HG03439 (cell line): ENCODE data around the gene NPTX2.

Source experiments
- ATAC-seq: cut with Tn5 transposase; IDR thresholded peaks from one replicate; pipeline ENCODE4 v1.9.1; 2021; ENCODE audit warnings: mild to moderate bottlenecking, moderate library complexity; ENCODE audit not compliant: unreplicated experiment

NPTX2 gene

DNA sequence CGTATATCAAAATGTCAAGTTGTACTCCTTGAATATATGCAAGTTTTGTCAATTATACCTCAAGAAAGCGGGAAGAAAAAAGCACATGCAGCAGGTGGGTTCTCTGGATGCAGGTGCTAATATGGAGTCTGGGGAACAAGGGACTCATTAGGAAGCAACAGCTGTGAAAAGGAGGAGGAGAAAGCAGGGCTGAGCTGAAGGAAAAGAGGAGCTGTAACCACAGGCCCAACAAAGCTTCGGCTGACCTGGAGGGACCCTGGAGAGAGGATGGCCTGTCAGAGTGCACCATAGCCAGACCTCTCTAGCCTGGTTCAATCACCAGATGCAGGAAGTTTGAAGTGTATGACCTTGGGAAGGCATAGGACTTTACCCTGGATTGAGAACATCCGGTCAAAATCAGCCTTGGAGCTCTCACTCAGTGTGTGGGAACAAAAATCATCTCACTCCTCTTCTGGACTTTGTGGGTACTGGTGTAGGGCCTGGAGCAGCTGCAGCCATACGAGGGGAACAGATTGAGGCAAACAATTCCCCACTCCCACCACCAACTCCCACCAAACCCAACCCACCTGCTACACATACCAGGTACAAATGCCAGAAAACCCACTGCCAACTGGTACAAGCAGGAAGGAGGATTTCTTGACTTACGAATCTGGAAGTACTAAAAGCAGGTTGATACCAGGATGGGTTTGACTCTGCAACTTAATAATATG lies 36.7 kb downstream of the NPTX2 start:
- ATAC-seq: no peak

DNA sequence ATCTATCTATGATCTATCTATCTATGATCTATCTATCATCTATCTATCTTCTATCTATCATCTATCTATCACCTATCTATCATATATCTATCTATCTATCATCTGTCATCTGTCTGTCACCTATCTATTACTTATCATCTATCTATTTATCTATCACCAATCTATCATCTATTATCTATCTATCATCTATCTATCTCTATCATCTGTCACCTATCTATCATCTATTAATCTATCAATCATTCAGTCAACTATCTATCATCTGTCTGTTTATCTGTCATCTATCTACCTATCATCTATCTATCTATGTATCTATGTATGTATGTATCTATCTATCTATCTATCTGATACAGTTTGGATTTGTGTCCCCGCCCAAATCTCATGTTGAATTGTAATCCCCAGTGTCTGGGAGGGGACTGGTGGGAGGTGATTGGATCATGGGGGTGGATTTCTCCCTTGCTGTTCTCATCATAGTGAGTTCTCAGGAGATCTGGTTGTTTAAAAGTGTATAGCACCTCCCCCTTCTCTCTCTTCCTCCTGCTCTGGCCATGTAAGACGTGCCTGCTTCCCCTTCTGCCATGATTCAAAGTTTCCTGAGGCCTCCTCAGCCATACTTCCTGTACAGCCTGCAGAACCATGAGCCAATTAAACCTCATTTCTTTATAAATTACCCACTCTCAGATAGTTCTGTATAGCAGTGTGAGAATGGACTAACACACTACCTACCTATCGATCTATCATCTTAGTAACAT lies 37.6 kb downstream of the NPTX2 start:
- ATAC-seq: no peak

DNA sequence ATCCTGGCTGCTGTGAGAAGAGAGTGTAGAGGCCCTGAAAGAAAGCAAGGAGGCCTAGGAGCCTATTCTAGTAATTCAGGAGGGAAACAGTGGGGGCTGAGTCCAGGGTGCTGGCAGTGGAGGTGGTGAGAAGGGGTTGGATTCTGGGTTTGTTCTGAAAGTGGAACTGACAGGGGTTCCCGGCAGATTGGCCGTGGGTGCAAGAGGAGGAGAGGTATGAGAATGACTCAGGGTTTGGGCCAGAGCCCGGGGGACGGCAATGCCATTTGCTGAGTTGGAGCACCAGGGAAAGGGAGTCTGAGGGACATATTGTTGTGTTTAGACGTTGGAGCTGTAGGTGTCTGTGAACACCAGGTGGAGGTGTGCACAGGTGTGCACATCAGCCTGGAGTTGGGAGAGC lies 38.5 kb downstream of the NPTX2 start:
- no peak for ATAC-seq

DNA sequence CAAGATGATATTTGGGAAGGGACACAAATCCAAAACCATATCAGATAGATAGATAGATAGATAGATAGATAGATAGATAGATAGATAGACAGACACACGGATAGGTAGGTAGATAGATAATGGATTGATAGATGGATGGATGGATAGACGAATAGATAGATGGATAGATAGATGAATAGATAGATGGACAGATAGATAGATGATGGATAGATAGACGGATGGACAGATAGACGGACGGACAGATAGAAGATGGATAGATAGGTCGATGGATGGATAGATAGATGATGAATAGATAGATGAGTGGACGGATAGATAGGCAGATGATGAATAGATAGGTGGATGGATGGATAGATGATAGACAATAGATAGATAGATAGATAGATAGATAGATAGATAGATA lies 39.8 kb downstream of the NPTX2 start:
- no peak for ATAC-seq

DNA sequence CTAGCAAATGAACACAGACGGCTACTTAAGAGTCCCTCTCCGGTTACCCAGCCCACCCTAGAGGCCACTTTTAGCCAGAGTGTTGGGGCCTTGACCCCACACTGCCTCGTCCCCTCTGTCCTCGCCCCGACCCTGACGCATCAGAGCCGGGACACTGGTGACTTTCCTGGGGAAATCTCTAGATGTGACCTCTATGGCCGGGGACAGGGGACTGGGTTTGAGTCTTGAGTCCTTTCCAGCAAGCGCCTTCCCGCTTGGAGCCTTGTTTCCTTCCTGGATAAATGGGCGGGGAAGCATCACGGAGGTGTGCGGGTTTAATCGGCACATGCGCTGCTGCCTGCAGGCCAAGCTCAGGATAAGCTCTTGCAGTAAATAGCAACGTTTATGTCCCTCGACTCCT lies 40.7 kb downstream of the NPTX2 start:
- no peak for ATAC-seq

DNA sequence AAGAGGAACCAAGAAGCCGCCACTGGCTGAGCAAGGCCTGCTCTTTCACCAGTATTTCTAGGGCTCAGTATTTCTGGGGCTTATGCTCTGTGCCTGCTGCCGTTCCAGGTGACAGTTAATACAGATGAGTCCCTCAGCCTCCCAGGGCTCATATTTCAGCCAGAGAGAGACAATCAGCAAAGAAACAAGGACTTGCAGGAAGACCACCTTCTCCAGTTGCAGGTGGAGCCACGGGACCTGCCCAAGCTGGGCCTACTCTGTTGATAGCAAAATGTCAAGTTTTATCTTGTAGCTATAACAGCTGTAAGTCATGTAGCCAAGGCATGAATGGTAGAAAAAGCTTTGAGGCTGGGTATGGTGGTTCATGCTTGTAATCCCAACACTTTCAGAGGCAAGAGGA lies 42.7 kb downstream of the NPTX2 start:
- ATAC-seq: no peak

DNA sequence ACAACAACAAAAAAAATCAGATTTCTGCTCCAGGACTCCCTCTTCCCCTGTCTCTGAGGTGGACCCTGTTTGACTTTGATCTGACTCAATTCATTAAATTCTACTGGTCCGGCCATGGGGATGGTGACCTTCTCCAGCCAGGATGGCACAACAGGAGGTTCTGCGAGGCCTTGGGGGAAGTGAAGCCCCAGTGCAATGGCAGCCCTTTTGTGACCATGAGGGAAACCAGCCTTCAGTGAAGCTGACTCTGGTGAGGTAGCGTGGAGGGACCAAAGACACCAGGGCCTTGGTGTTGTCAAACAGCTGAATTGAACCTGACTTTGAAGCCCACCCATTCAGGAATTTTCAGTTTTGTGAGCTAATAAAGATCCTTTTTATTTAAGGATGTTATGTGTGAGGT lies 44.5 kb downstream of the NPTX2 start:
- no peak for ATAC-seq

DNA sequence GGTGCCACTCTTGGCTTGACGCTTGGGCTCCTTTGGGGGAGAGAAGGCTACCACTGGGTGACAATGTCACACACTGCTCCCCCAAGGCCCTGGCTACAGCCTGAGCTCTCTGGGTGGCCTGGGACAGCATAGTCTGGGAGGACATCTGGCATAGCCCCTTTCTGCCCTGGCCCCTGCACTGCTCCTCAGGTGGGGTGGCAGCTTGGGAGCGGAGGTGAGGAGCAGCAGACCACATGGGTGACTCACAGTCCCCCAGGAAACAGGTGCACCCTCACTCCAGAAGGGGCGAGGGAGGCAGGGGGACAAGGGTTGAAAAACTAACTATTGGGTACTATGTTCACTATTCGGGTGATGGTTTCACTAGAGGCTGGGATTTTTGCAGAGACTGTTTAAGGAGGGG lies 45.2 kb downstream of the NPTX2 start:
- ATAC-seq: no peak

DNA sequence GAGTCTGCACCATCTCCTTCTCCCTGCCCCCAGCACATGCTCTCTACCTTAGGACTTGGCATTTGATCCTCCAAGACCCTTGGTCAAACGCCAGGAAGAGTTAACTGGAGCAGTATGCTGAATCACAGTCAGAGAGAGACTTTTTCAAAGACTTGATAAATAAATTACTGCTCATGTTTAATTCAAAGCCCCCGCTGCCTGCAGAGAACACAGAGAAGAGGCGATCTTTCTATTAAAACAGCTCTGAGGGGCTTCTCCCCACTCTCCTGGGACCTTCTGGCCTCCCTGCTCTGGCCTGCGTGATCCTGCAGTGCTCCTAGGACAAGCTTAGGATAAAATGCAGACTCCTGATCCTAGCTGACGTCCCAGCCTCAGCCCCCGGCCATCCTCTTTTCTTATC lies 47.8 kb downstream of the NPTX2 start:
- no peak for ATAC-seq

DNA sequence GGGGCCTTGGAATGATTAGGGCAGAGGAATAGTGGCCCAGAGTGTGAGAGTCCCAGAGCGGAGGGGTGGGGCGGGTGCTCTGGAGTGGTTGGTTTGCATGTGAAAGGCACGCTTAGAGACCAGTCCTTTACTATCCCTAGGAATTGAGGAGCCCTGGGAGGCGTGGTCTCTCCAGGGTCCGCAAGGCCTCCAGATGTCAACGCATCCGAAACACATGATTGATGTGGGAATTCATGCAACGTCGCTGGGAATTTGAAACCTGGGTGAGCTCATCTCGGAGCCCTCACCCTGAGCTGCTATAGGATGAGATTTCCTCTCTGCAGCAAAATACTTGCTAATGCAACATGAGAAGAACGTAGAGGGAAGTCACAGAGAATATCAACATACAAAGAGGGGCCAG lies 51.2 kb downstream of the NPTX2 start:
- ATAC-seq: no peak

DNA sequence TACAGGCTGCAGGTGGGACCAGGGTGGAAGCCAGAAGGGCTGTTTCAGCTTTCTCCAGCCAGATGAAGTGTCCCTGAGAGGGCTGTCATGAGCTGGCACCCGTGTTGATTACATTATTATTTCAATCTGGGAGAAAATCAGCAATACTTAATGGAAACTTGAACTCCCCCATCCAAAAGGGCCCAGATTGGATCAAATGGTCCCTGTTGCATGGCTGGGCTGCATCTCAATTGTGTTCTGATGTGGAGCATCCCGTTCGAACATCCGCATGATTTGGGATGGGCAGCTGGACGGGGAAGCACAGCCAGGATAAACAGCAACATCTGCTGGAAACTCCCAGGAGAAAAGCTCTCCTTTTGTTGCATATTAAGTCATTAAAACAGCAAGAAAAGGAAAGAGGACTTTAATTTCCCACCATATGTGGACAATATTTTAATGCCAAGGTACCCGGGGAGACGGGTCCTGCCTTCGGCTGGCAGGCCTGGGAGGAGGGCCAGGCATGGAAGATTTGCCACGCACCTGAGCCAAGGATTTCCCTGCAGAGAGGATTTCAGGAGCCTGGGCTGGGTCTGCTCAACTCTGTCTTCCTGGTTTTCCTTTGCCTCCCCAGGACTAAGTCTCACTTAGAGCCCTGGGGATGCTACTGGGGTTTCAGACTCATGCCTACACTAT lies 52.4 kb downstream of the NPTX2 start:
- no peak for ATAC-seq

DNA sequence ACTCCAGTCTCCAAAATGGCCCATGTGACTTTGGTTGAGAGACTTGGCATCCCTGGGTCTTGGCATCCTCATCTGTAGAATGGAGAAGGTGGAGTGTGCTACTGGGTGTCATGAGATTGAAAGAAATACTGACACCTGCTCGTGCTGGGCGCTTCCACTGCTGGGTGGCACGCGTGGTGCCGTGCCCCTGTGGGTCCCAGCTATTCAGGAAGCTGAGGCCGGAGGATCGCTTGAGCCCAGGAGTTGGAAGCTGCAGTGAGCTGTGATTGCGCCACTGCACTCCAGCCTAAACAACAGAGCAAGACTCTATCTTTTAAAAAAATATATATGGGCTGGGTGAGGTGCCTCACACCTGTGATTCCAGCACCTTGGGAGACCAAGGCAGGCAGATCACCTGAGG lies 53.1 kb downstream of the NPTX2 start:
- ATAC-seq: no peak

DNA sequence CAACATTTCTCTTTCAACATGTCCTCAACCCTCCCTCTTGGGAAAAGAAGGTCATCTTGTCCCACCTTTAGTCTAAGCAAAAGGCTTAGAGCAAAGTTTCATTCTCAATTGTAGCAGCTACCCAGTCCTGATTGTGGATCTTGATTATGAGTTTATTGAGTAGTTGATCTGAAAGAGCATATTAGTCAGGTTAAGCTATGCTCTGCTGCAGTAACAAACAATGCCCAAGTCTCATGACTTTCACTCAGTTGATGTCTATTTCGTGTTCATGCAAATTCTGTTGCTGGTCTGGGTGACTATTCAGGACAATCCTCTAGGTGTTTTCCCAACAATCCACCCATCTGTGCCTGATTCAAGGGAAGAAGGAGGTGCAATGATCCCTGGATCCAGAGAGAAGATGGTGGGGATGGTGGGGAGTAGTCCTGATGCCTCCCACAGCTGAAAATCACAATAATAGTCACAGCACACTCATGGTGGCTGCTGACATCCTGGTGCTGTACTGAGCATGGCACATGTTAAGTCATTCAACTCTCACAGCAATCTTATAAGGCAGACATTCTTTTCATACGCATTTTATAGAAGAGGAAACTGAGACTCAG lies 54.7 kb downstream of the NPTX2 start:
- ATAC-seq: no peak

DNA sequence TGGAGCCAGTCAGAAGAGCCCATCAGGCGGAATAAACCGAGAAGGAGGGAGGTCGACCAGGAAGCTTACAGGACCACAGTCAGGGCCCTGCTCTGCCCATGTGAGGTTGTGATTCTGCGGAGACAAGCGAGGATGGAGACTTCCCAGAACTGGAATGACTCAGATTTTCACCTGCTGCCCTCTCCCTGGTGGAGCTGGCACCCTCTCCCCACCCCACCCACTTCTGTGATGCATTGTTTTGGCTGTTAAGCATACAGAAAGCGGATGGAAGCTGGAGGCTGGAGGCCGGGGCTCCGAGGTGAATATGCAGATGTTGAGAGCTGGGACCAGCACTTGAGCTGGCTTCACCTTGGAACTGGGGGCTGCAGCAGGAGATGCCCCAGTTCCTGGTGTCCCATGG lies 57.4 kb downstream of the NPTX2 start:
- ATAC-seq: no peak

DNA sequence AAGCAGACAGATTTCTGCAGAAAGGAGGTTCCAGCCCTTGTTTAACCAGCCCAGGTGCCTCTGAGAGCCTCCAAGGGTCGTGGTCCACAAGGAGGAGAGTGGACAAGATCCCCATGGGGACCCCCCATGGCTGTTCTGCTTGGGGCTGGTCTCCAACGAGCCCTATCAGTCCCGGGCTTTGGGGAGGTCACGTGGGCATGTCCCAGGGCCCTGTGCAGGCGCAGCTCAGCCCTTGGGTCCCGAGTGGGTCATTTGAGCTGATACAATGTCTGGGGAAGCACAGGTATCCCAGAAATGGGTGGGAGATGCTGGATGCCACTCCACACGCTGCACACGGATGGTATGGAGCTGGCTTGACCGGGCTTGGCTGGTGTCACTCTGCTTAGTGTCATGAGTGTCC lies 57.8 kb downstream of the NPTX2 start:
- no peak for ATAC-seq

DNA sequence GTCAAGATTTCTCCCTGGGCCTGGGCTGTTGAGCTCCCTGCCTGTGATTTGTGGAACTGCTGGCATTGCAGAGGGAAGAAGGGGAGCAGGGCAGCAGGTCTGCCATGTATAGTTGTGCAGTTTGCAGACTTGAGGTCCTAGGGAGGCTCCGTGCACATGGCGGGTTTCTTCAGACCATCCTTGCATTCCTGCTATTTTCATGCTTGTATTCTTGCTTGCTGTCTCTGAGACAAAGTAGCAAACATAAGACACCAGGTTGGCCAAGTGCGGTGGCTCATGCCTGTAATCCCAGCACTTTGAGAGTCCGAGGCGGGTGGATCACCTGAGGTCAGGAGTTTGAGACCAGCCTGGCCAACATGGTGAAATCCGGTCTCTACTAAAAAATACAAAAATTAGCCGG lies 61.1 kb downstream of the NPTX2 start:
- ATAC-seq: no peak
